Loucy (cell line): ENCODE measurements around the gene IL2RG.

Experiments
- H2AFZ ChIP-seq: fragments of 200-600 bp; sonication (generic); 2 replicates; pipeline ENCODE4 v1.6.0; 2016; ENCODE audit warnings: antibody characterized with exemption, mild to moderate bottlenecking, low read length, moderate library complexity
- H3F3A ChIP-seq: fragments of 200-600 bp; 2 replicates; pipeline ENCODE4 v1.6.0; 2016; ENCODE audit warnings: antibody characterized with exemption, low read depth, mild to moderate bottlenecking
- H3K27me3 ChIP-seq: fragments of 200-600 bp; sonication (generic); 2 replicates; pipeline ENCODE4 v1.6.1; 2014; ENCODE audit warnings: low read length, mild to moderate bottlenecking; ENCODE audit not compliant: insufficient read depth, poor library complexity, severe bottlenecking
- H3K36me3 ChIP-seq: fragments of 200-600 bp; sonication (generic); 2 replicates; pipeline ENCODE4 v1.6.1; 2016; ENCODE audit warnings: low read length; ENCODE audit not compliant: insufficient read depth
- H3K4me1 ChIP-seq: fragments of 200-600 bp; sonication (generic); 2 replicates; pipeline ENCODE4 v1.5.1; 2014; ENCODE audit warnings: low read length, mild to moderate bottlenecking; ENCODE audit not compliant: insufficient read depth, poor library complexity, severe bottlenecking
- H3K4me2 ChIP-seq: fragments of 200-600 bp; sonication (generic); 2 replicates; pipeline ENCODE4 v1.6.0; 2014; ENCODE audit warnings: antibody characterized with exemption, low read length, low read depth, mild to moderate bottlenecking; ENCODE audit not compliant: poor library complexity, severe bottlenecking
- H3K4me3 ChIP-seq: fragments of 200-600 bp; sonication (generic); 2 replicates; pipeline ENCODE4 v1.5.1; 2014; ENCODE audit warnings: low read length, mild to moderate bottlenecking, mixed read lengths; ENCODE audit not compliant: poor library complexity, severe bottlenecking
- H3K79me2 ChIP-seq: fragments of 200-600 bp; sonication (generic); 2 replicates; pipeline ENCODE4 v1.6.1; 2014; ENCODE audit warnings: low read length; ENCODE audit not compliant: insufficient read depth
- H3K9ac ChIP-seq: fragments of 200-600 bp; sonication (generic); 2 replicates; pipeline ENCODE4 v1.6.0; 2014; ENCODE audit warnings: mild to moderate bottlenecking, low read depth, low read length, moderate library complexity; ENCODE audit not compliant: poor library complexity, severe bottlenecking
- H3K9me2 ChIP-seq: fragments of 200-600 bp; sonication (generic); replicated peaks from 2 replicates; pipeline ENCODE4 v1.6.1; 2016; ENCODE audit warnings: low read depth, low read length, mixed read lengths
- H3K9me3 ChIP-seq: fragments of 200-600 bp; sonication (generic); 2 replicates; pipeline ENCODE4 v1.6.1; 2014; ENCODE audit warnings: mild to moderate bottlenecking, antibody characterized with exemption, low read length, low read depth; ENCODE audit not compliant: insufficient read depth
- H4K20me1 ChIP-seq: fragments of 200-600 bp; sonication (generic); 2 replicates; pipeline ENCODE4 v1.6.0; 2014; ENCODE audit warnings: antibody characterized with exemption, low read length, mild to moderate bottlenecking; ENCODE audit not compliant: insufficient read depth, poor library complexity, severe bottlenecking
- CTCF ChIP-seq: fragments of 200-600 bp; sonication (generic); conservative IDR thresholded peaks from 2 replicates; pipeline ENCODE4 v1.5.1; 2014; ENCODE audit warnings: mild to moderate bottlenecking, antibody characterized with exemption, low read length
- EZH2phosphoT487 ChIP-seq: fragments of 200-600 bp; IDR thresholded peaks from 2 replicates; pipeline ENCODE4 v1.6.1; 2018; ENCODE audit warnings: antibody characterized with exemption, mild to moderate bottlenecking, moderate library complexity, borderline replicate concordance

IL2RG gene

GRCh38 chrX:71158603-71159002 lies 47.2 kb upstream of the IL2RG start:
- no peak overlapping the region for H3K4me3 ChIP-seq
- H3K4me2 ChIP-seq, result no peak overlapping the region
- H3K79me2 ChIP-seq, result no peaks in the 10 kb centered on the region
- H3K27me3 ChIP-seq, result no peaks in the 10 kb centered on the region
- H3K9me3 ChIP-seq, result no peaks in the 10 kb centered on the region
- no peak overlapping the region for H3K9ac ChIP-seq
- H3K36me3 ChIP-seq, result no peaks in the 10 kb centered on the region
- H3F3A ChIP-seq, result no peaks in the 10 kb centered on the region
- H4K20me1 ChIP-seq, result no peaks in the 10 kb centered on the region
- no peaks in the 10 kb centered on the region for H3K4me1 ChIP-seq
- TF ChIP-seq CTCF, result no peak
- no peak for TF ChIP-seq EZH2phosphoT487
- no peaks in the 10 kb centered on the region for H3K9me2 ChIP-seq
- H2AFZ ChIP-seq, result no peak overlapping the region

GRCh38 chrX:71154641-71155040 lies 43.3 kb upstream of the IL2RG start:
- Histone ChIP-seq H3K27me3 (no peaks in the 10 kb centered on the region), H3K9me3 (no peaks in the 10 kb centered on the region), H3K36me3 (no peaks in the 10 kb centered on the region), H3K4me3 (no peak overlapping the region), H3K4me2 (no peak overlapping the region), H4K20me1 (no peaks in the 10 kb centered on the region), H3K79me2 (no peaks in the 10 kb centered on the region), H3K9ac (no peak overlapping the region), H3F3A (no peaks in the 10 kb centered on the region), H3K9me2 (no peaks in the 10 kb centered on the region), H2AFZ (no peak overlapping the region), H3K4me1 (no peaks in the 10 kb centered on the region)
- no peak for TF ChIP-seq CTCF
- no peak for TF ChIP-seq EZH2phosphoT487

- H3K4me1 ChIP-seq, result no peaks in the 10 kb centered on the region
- H3K27me3 ChIP-seq, result no peaks in the 10 kb centered on the region
- H2AFZ ChIP-seq, result no peak overlapping the region
- H3K4me3 ChIP-seq, result no peak overlapping the region
- H3F3A ChIP-seq, result no peaks in the 10 kb centered on the region
- H3K9ac ChIP-seq, result no peak overlapping the region
- no peaks in the 10 kb centered on the region for H3K36me3 ChIP-seq
- TF ChIP-seq CTCF (no peak), EZH2phosphoT487 (no peak)
- H4K20me1 ChIP-seq, result no peaks in the 10 kb centered on the region
- no peaks in the 10 kb centered on the region for H3K9me3 ChIP-seq
- H3K9me2 ChIP-seq, result no peaks in the 10 kb centered on the region
- no peak overlapping the region for H3K4me2 ChIP-seq
- no peaks in the 10 kb centered on the region for H3K79me2 ChIP-seq
Observed at GRCh38 chrX:71154196-71154595, 42.8 kb upstream of the IL2RG start.
